ENCODE data around the gene MTMR4. TPM values are rescaled to one million over a fixed set of nuclear protein-coding genes. Genes with fewer than 3 reads are reported as not detected.

Gene MTMR4
- total RNA-seq, 1 experiment from 2014 or later: 67.2 TPM

- Histone ChIP-seq H3K9me2 (ENCODE audit: insufficient read depth) (no peaks in the 10 kb centered on the region), H3K36me3 (ENCODE audit: control insufficient read depth in 1 of 2, insufficient read depth in 2 of 2, low read length in 2 of 2) (no peaks in the 10 kb centered on the region), H3K4me3 (replicated peaks in 1 of 2; ENCODE audit: low read depth in 1 of 2, low read length in 2 of 2) (peak overlapping the region in 1 of 2 experiments; percentile 17; a peak in 1 of 4 replicates), H4K20me1 (ENCODE audit: insufficient read depth) (no peaks in the 10 kb centered on the region), H3K79me2 (ENCODE audit: insufficient read depth, low read length) (no peaks in the 10 kb centered on the region), H3K4me2 (ENCODE audit: low read length) (peak overlapping the region; percentile 61), H3K9me3 (ENCODE audit: control insufficient read depth in 1 of 2, insufficient read depth in 1 of 2, low read depth in 1 of 2, low read length in 2 of 2) (no peaks in the 10 kb centered on the region), H3K9ac (ENCODE audit: low read length) (0 out of 2 replicates have a peak overlapping the region, but pooled peaks have one; percentile 1), H3K27me3 (ENCODE audit: insufficient read depth, low read length) (no peaks in the 10 kb centered on the region; the same call in 1 of the 2 replicates), H2AFZ (ENCODE audit: low read depth, low read length, poor library complexity, severe bottlenecking) (peak overlapping the region; percentile 49), H3K27ac (ENCODE audit: low read depth, low read length) (no peak overlapping the region), H3K4me1 (ENCODE audit: control insufficient read depth in 1 of 2, insufficient read depth in 2 of 2, low read length in 2 of 2) (peaks cover 25 to 57% of the 10 kb centered on the region in 2 experiments)
- TF ChIP-seq TCF7L2 (IDR thresholded peaks at IDR 0.05; ENCODE audit: borderline replicate concordance, extremely low read depth, insufficient read depth, insufficient read length): no peak
- intact Hi-C loops (cut with micrococcal nuclease): no loop called here
- RAD21 ChIA-PET (ENCODE audit: low non-redundant PET in 1 of 2, low total read pairs in 2 of 2, uncharacterized antibody in 2 of 2, unreplicated experiment in 2 of 2): interaction anchor here in 1 of 2 experiments (0.6 kb wide), 1 partner anchor 96 kb away, joined by 3 read pairs; no protein-coding TSS in a partner anchor
- ATAC-seq (peak; percentile 50), DNase-seq (ENCODE audit: low read depth, low spot score) (peak; percentile 24)
- BruUV-seq (replicated peaks): no TSS peak
- CTCF ChIA-PET: interaction anchor here (0.6 to 2.5 kb wide), 5 partner anchors 9 to 94 kb away, joined by 3 to 7 read pairs (median 3); no protein-coding TSS in a partner anchor
- POLR2A ChIA-PET: interaction anchor here (0.6 to 4.8 kb wide), 2 partner anchors 49 to 96 kb away, joined by 3 to 33 read pairs; no protein-coding TSS in a partner anchor
These were observed 20.5 kb upstream of the MTMR4 start for GRCh38 chr17:58534901-58535421.

DNA sequence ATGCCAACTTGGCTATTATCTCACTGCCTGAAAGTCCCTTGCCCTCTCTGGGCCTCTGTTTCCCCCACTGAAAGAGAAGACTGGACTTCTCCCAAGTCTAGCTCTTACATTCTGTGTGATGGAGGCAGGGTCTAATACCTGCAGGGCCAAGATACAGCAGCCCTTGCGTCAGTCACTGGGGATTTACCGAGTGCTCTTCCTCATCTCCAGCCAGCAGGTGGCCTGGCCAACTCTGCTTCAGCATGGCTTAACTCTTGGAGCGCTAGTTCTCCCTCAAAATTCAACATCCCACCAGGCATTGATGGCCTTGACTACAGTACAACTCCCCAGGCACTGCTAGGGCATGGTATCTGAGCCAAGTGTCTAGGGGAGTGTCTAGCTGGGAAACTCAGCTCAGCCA is 19.9 kb upstream of the MTMR4 start:
- H3K4me1 ChIP-seq (ENCODE audit: control insufficient read depth in 1 of 2, insufficient read depth in 2 of 2, low read length in 2 of 2): peaks cover 25 to 57% of the 10 kb centered on the region in 2 experiments
- intact Hi-C loops (cut with micrococcal nuclease): no loop called here
- ATAC-seq: no peak
- no peaks in the 10 kb centered on the region for H3K9me2 ChIP-seq (ENCODE audit: insufficient read depth)
- RAD21 ChIA-PET (ENCODE audit: low non-redundant PET in 1 of 2, low total read pairs in 2 of 2, uncharacterized antibody in 2 of 2, unreplicated experiment in 2 of 2): interaction anchor here in 1 of 2 experiments (0.6 kb wide), 1 partner anchor 97 kb away, joined by 3 read pairs; no protein-coding TSS in a partner anchor
- no peak overlapping the region for H2AFZ ChIP-seq (ENCODE audit: low read depth, low read length, poor library complexity, severe bottlenecking)
- H4K20me1 ChIP-seq (ENCODE audit: insufficient read depth): no peaks in the 10 kb centered on the region
- no peak for DNase-seq (ENCODE audit: low read depth, low spot score)
- peak overlapping the region; percentile 61 for H3K4me2 ChIP-seq (ENCODE audit: low read length)
- no peaks in the 10 kb centered on the region for H3K79me2 ChIP-seq (ENCODE audit: insufficient read depth, low read length)
- H3K27ac ChIP-seq (ENCODE audit: low read depth, low read length): no peak overlapping the region
- no peak overlapping the region for H3K9ac ChIP-seq (ENCODE audit: low read length)
- H3K9me3 ChIP-seq (ENCODE audit: control insufficient read depth in 1 of 2, insufficient read depth in 1 of 2, low read depth in 1 of 2, low read length in 2 of 2): no peaks in the 10 kb centered on the region
- peak overlapping the region in 1 of 2 experiments; percentile 17; a peak in 1 of 4 replicates for H3K4me3 ChIP-seq (replicated peaks in 1 of 2; ENCODE audit: low read depth in 1 of 2, low read length in 2 of 2)
- TF ChIP-seq CTCF (IDR thresholded peaks at IDR 0.05 in 2 of 3, conservative IDR thresholded peaks at IDR 0.05 in 1 of 3; ENCODE audit: borderline replicate concordance in 1 of 3, insufficient read depth in 1 of 3, low read depth in 2 of 3, low read length in 2 of 3) (peak in 2 of 3 experiments; percentile 26 to 49; a peak in 3 of 6 replicates), CBX3 (IDR thresholded peaks at IDR 0.05; ENCODE audit: low read depth) (no peak)
- POLR2A ChIA-PET: interaction anchor here (0.6 to 4.8 kb wide), 6 partner anchors 11 to 681 kb away, joined by 3 to 33 read pairs (median 4); no protein-coding TSS in a partner anchor
- H3K36me3 ChIP-seq (ENCODE audit: control insufficient read depth in 1 of 2, insufficient read depth in 2 of 2, low read length in 2 of 2): no peaks in the 10 kb centered on the region
- BruUV-seq (replicated peaks): no TSS peak
- no peaks in the 10 kb centered on the region; the same call in 1 of the 2 replicates for H3K27me3 ChIP-seq (ENCODE audit: insufficient read depth, low read length)
- CTCF ChIA-PET: interaction anchor here (0.8 to 1.4 kb wide), 3 partner anchors 11 to 95 kb away, joined by 3 to 5 read pairs (median 3); no protein-coding TSS in a partner anchor
